Gastrocnemius medialis (tissue), 4 donors: Measurements from ENCODE around the gene FAAP20.

ENCODE experiments used
- CTCF ChIP-seq, 5 experiments: fragments of 450-650 bp in 3 of 5; fragments of 200-600 bp in 2 of 5; sonication (generic) in 2 of 5; IDR thresholded peaks in 4 of 5; conservative IDR thresholded peaks in 1 of 5; 1 replicate in 4 of 5; 2 replicates in 1 of 5; pipeline ENCODE4 v1.5.1; 2016 to 2019; ENCODE audit warnings: antibody characterized with exemption in 5 of 5, mild to moderate bottlenecking in 3 of 5, moderate library complexity in 3 of 5
- POLR2A ChIP-seq, 2 donors: fragments of 450-650 bp; IDR thresholded peaks; one replicate each; pipeline ENCODE4 v1.6.1; 2017; ENCODE audit warnings: antibody characterized with exemption in 2 of 2, mild to moderate bottlenecking in 2 of 2, moderate library complexity in 2 of 2

GRCh38 chr1:2176615-2177014 is 18.0 kb downstream of the FAAP20 start:
- TF ChIP-seq POLR2A (IDR thresholded peaks at IDR 0.05) (no peak), CTCF (IDR thresholded peaks at IDR 0.05 in 4 of 5, conservative IDR thresholded peaks at IDR 0.05 in 1 of 5) (no peak)
